ENCODE measurements around the gene DYNAP.

Gene DYNAP

DNA sequence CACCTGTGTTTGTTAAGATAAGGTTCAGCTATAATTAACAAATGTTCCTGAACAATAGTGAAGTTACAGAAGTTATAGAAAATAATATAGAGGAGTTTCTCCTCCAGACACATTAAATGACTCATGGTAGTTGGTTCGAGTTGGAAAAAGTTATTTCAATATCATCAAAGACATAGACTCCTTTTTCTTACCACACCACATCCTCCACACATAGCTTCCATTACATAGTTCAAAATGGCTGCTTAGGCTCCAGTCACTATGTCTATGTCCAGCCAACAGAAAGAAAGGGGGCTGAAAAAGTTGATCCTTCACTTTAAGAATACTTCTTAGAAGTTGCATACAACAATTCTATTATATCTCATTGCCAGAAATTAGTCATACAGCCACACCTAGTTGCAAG is 50.7 kb downstream of the DYNAP start:
- DNase-seq, result no peak

DNA sequence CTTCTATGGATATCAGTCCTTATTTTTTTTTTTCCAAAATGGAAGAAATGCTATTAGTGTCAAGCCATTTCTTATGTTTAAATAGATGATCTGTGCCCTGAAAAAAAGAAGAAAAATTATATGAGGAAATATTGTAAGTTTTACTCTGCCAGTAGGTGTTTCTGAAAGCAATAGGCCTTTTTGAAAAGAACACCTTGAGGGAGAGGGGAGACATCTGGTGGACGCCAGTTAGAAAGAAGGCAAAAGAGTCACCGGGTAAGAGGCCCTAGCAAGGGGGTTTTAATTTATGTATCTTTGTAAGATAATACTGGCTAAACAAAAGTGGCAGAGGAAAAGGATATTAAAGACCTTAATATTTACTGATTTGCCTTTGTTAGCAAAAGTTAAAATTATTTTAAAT is 56.1 kb downstream of the DYNAP start:
- no peak for DNase-seq
